Epithelial cell of proximal tubule (primary cell): ENCODE measurements around the gene ANKRD33. TPM values are rescaled to one million over a fixed set of nuclear protein-coding genes. Genes with fewer than 3 reads are reported as not detected.

Source experiments
- DNase-seq: peaks from one replicate; pipeline ENCODE4 v3.0.0-alpha.2; 2011; ENCODE audit warnings: low read depth
- H3K4me3 ChIP-seq: 2 replicates; pipeline ENCODE4 v1.5.1; 2011; ENCODE audit warnings: low read depth, mild to moderate bottlenecking, low read length
- CTCF ChIP-seq: conservative IDR thresholded peaks from 2 replicates; pipeline ENCODE4 v1.5.1; 2012; ENCODE audit warnings: low read depth, mild to moderate bottlenecking, low read length
- total RNA-seq: library from RNA; depleted of rRNA; stranded (reverse); fragments of >200 nt; gene quantifications from 2 replicates; pipeline ENCODE4 v1.2.3, GENCODE V29; 2015

ANKRD33 gene
- total RNA-seq, 1 donor from 2014 or later: not detected

DNA sequence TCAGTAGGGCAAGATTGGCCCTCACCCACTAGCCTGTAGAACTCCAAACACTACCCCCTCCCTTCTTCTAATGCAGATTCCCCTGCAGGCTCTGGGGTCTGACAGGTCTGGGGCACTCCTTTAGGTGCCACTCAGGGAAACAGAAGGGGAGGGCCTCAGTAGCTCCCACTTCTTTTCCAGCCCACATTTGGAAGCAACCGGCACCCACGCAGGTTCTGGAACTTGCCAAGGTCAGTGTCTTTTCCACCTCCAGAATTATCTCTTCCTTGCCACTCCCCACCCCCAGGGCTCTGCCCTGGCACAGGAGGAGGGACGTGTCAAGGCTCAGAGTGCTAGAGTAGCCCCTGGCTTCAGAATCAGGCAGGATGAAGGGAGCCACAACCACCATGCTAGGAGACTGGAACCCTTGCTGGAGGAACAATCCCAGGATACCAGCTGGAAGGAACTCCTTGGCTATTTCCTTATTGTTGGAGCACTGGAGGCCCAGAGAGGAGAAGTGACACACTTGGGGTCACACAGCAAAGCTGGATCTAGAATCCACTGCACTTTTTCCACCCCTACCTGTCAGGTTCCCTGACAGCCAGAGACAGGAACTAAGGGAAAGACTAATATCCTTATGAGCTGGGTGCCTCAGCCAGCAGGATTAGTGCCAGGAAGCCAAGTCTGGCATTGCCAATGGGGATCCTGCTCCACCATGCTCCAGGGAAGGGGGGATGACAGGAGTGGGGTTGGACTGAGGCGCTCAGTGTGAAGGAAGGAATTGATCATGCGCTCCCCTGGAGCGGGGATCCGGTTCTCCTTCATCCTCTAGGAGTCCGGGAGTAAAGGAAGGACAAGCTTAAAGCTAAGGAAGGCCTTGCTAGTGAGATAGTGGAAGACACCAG, 37.6 kb upstream of the ANKRD33 start:
- no peak for TF ChIP-seq CTCF
- no peak for DNase-seq
- peak overlapping the region; percentile 49 for H3K4me3 ChIP-seq

DNA sequence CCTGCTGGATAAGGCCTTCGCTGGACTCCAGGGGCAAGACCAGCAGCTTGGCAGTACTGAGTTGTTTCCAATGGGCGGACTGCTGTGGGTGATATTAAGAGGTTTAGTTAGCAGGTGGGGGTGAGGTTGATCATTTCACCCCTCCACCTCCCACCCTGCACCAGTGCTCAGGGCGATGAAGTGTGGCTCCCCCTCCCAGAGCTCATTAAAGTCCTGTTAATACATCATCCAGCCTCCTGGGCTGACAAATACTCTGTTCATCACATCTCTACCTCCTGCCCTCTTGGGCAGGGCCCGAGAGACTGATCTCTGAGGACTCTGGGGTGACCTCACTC, 37.0 kb upstream of the ANKRD33 start:
- no peak for TF ChIP-seq CTCF
- DNase-seq: no peak
- H3K4me3 ChIP-seq: peak overlapping the region; percentile 49

GRCh38 chr12:51851413-51852124, 36.3 kb upstream of the ANKRD33 start:
- no peak overlapping the region for H3K4me3 ChIP-seq
- no peak for TF ChIP-seq CTCF
- DNase-seq: no peak

GRCh38 chr12:51852404-51853137, 35.3 kb upstream of the ANKRD33 start:
- no peak overlapping the region for H3K4me3 ChIP-seq
- TF ChIP-seq CTCF: no peak
- DNase-seq: no peak

DNA sequence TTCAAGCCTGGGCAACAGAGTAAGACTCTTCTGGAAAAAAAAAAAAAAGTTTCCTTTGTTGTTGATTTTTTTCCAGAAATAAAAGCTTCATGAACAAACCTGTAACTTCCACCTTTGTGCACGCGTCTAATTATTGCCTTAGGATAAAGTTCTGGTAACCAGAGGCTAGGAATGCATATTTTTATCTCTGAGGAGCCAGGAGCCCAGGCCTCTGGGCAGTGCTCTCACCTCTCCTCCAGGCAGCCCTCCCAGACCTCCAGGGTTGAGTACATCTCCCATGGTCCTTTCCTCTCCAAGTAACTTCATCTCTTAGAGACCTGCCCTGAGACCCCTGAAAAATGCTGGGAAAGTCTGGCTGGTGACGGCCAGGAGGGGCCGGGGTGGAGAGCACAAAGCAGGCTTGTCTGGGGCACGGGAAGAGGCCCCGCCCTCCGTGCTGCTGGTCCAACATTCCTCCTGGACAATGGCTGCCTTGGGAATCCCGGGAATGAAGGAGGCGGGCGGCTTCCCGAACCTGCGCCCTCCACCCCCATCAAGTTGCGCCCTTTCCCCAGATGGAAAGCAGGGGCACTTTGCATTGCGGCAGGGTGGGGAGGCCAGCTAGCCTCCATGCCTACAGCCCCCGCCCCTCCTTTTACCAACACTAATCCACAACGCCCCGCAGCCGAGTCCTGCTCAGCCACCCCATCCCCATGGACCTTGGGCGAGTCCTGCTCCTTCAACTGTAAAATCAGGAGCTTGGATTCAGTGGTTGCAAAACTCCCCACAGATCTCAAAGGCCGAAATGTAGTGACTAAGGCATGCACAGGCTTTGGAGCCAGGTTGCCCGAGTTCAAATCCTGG, 32.1 kb upstream of the ANKRD33 start:
- DNase-seq: peak; percentile 79
- no peak for TF ChIP-seq CTCF
- peak overlapping the region; percentile 29 for H3K4me3 ChIP-seq

DNA sequence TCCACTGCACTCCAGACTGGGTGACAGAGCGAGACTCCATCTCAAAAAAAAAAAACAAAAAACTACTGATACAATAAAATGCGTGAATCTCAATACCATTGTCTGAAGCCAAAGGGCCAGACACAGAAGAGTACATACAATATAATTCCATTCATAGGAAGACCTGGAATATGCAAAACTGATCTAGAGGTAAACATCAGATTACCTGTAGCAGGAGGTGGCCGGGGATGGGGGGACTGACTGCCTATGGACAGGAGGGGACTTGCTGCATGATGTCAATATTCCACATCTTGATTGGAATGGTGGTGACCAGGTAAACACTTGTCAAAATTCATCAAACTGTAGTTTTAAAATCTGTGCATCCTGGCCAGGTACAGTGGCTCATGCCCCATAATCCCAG, 26.9 kb upstream of the ANKRD33 start:
- TF ChIP-seq CTCF: no peak
- DNase-seq: no peak
- no peak overlapping the region for H3K4me3 ChIP-seq
